Measurements from ENCODE around the gene SUCLA2.

DNA sequence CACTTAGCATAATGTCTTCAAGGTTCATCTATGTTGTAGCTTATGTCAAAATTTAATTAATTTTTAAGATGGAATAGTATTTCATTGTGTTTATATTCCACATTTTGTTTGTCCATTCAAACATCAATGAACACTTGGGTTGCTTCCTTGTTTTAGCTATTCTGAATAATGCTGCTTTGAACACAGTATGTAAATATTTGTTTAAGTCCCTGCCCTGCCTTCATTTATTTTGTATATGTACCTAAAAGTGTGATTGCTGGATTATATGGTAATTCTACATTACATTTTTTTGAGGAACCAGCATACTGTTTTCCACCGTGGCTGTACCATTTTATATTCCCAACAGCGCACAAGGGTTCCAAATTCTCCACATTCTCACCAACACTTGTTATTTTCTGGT is 17.6 kb upstream of the SUCLA2 start:
- TF ChIP-seq, protein P1, sequence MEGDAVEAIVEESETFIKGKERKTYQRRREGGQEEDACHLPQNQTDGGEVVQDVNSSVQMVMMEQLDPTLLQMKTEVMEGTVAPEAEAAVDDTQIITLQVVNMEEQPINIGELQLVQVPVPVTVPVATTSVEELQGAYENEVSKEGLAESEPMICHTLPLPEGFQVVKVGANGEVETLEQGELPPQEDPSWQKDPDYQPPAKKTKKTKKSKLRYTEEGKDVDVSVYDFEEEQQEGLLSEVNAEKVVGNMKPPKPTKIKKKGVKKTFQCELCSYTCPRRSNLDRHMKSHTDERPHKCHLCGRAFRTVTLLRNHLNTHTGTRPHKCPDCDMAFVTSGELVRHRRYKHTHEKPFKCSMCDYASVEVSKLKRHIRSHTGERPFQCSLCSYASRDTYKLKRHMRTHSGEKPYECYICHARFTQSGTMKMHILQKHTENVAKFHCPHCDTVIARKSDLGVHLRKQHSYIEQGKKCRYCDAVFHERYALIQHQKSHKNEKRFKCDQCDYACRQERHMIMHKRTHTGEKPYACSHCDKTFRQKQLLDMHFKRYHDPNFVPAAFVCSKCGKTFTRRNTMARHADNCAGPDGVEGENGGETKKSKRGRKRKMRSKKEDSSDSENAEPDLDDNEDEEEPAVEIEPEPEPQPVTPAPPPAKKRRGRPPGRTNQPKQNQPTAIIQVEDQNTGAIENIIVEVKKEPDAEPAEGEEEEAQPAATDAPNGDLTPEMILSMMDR (conservative IDR thresholded peaks at IDR 0.05; ENCODE audit: low read length), result no peak
- TF ChIP-seq EZH2phosphoT487 (IDR thresholded peaks at IDR 0.05; ENCODE audit: borderline replicate concordance), result no peak

Measured in Loucy (cell line).